IPS-18c (cell line): ENCODE results near the gene OMP.

Experiments
- H3K4me3 ChIP-seq: 2 replicates; pipeline ENCODE4 v1.7.0; 2013; ENCODE audit warnings: low read depth, mild to moderate bottlenecking, low read length, moderate library complexity; ENCODE audit not compliant: insufficient read depth
- H3K9me3 ChIP-seq: one replicate; pipeline ENCODE4 v1.6.1; 2013; ENCODE audit warnings: mild to moderate bottlenecking, low read length, moderate library complexity; ENCODE audit not compliant: control insufficient read depth, insufficient read depth

Gene OMP

DNA sequence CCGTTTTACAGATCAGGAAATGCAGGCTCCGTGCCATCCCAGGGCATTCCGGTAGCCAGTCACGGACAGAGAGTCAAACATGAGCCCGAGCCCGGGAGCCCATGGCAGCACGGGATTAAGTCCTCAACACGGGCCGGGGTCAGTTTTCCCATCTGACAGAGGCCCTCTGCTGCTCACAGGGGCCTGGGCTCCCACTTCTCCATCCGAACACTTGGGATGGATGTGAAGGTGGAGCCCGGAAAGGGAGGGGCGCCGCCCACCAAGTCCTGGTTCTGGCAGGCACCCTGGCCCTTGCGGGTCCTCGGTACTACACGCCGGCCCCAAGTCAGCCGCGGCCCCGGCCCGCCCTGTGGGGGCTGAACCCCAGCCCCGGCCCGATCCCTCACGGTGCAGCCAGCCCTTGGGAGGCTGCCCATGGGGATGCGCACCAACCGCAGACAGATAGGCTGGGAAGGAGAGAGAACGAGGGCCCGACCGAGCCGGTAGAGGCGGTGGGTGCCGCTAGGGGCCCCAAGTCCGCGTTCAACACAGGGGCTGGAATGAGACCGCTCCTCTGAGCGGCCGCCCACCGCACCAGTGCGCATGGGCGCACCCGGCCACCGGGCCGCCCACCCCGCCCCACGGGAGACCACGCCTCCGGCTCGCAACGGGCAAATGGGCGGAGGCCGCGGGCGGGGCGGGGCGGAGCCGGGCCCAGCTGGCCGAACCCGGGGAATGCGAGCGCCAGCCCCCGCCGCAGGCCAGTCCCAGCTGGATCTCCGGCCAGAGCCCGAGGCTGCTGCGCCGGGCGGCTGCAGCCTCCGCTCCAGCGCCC lies 36.2 kb upstream of the OMP start, which contains the start of gene CAPN5:
Gene CAPN5, plus strand, starts transcription at position 743 of the 814 bp plus-strand sequence. CDS start 17,916 bp downstream, outside the sequence.
- Histone ChIP-seq H3K9me3 (no peaks in the 10 kb centered on the region), H3K4me3 (peak within 1 kb of the TSS; percentile 73)

DNA sequence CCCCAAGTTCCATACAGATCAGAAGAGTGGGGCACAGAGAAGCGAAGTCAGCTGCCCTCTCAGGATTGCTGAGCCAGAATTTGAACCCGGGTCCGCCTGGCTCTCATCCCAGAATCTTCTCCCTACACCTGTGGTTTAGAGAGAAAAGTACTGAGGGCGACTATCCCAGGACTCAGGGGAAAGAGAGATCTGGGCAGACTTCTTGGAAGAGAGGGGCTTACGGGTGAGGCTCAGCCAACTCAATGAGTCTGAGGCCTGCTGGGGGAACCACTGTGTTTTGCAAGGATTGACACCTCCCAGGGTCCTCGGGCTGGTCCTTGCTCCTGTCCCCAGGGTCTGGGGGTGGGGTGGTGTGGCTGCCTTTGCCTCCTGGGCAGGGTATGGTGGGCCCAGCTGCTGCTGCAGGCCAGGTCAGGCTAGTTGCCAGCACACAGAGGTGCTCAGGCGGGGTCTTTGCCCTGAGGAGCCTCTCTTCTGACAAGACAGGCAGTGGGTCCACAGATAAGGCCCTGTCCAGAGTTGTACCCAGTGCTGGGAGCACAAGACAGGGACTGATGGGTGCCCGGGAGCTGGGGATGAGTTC lies 34.7 kb upstream of the OMP start:
- H3K9me3 ChIP-seq, result no peaks in the 10 kb centered on the region
- H3K4me3 ChIP-seq, result peak overlapping the region; percentile 73; the same call in 1 of the 2 replicates

DNA sequence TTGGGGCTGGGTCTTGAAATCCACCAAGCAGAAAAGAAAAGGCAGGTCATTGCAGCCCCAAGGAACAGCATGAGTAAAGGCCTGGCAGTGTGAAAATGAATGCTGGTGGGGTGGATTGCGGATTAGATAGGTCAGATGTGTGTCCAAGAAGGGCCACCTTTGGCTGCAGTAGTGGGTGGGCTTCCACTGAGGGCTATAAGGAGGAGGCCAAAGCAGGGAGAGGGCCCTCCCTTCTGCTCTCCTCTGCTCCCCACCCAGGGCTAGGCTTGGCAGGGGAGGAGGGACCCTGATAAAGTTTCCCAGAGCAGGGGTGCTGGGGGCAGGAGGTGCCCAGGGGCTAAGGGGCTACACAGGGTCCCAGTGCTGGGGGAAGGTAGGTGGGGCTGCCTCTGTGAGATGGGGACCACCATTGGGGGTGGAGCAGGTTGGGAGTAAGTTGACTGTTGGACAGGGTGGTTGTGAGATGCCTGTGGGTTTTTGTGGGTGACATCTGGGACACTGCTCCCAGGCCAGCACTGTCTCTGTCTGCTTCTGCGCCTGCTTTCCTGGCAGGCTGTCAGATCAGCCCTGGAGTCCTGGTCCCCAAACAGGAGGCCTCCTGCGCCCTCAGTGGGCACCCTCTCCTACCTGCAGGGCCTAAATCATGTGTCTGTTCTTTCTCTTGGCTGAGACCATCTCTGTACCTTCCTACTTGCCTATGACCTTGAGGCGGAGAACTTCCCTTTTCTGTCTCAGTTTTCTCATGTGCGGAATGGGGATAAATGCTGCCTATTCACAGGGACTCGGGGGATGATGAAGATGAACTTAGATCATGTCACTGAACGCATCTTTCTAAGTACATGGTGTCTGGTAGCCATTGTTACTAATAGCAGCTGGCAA lies 33.9 kb upstream of the OMP start:
- no peak overlapping the region for H3K4me3 ChIP-seq

DNA sequence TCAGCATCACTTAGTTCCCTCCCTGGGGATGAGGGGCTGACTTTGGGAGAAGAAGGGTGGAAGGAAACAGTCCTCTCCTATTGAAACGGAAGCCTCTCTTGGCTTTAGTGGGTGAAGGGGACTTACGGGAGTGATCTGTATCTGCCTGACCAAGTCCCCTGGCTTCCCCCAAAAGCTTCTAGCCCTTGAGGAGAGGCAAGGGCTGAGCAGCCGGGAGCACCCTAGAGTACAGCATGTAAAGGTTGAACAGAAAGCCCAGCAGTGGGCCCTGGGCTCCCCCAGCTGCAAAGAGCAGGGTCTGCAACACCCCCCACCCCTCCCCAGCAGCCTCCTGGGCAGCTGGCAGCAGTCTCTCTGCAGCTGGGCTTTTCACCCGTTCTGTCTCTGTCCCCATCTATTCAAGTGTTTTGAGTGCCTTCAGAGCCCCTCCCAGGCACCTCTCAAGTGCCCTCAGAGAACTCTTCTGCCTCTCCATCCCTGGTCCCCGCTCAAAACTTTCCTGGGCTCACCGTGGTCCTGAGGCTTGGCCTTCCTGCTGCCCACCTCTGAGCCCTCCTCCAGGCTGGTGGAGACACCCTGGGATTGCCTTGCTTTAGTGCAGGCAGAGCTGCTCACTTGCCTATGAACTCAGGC lies 33.2 kb upstream of the OMP start:
- Histone ChIP-seq H3K9me3 (no peaks in the 10 kb centered on the region), H3K4me3 (no peak overlapping the region)

More for the DNA sequence above, 33.9 kb upstream of the OMP start:
- no peaks in the 10 kb centered on the region for H3K9me3 ChIP-seq

DNA sequence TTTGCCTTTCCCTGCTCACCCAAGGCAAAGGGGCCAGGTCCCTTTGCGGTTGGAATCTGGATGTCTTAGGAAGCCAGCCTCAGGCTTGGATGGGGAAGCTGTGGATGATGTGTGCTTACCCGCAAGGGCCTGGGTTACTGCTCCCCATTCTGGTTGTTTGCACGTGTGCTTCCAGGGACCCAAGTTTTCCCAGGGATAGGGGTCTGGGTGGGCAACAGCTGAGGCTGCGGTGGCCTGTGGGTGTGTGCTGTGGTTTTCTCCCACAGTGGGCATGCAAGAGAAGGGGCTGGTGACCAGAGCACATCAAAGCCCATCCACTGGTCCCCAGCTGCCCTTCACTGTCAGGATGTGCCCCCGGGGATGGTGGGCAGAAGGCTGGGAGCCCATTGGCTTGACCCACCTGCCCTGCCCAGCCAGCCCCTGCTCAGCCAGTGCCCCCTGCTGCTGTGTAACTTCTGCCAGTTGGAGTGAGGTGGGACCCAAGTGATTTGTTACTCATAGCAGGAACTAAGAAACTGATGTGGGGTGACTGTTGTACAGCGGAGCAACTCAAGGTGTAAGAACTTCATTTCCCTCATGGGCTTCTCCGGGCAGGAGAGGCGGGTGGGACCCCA lies 32.6 kb upstream of the OMP start:
- no peak overlapping the region for H3K4me3 ChIP-seq
- H3K9me3 ChIP-seq, result no peaks in the 10 kb centered on the region

DNA sequence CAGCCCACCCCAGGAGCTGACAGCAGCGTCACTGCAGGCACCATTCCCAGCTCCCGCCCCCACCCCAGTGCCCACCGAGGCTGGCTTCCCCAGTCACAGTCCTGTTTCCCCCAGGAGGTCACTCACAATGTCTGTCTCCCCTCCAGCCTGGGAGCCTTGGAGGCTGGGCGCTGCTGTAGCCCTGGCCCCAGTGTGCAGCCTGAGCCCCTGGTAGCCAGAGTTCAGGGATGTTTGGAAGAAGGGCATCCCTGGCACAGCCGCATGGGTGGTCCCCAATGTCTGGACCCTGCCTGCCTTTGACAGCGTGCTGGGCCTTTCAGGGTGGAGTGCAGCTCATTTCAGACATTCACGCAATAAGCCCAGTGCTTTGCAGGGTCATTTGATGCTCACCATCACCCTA lies 31.6 kb upstream of the OMP start:
- H3K9me3 ChIP-seq, result no peaks in the 10 kb centered on the region
- H3K4me3 ChIP-seq, result no peak overlapping the region; the same call in 1 of the 2 replicates

DNA sequence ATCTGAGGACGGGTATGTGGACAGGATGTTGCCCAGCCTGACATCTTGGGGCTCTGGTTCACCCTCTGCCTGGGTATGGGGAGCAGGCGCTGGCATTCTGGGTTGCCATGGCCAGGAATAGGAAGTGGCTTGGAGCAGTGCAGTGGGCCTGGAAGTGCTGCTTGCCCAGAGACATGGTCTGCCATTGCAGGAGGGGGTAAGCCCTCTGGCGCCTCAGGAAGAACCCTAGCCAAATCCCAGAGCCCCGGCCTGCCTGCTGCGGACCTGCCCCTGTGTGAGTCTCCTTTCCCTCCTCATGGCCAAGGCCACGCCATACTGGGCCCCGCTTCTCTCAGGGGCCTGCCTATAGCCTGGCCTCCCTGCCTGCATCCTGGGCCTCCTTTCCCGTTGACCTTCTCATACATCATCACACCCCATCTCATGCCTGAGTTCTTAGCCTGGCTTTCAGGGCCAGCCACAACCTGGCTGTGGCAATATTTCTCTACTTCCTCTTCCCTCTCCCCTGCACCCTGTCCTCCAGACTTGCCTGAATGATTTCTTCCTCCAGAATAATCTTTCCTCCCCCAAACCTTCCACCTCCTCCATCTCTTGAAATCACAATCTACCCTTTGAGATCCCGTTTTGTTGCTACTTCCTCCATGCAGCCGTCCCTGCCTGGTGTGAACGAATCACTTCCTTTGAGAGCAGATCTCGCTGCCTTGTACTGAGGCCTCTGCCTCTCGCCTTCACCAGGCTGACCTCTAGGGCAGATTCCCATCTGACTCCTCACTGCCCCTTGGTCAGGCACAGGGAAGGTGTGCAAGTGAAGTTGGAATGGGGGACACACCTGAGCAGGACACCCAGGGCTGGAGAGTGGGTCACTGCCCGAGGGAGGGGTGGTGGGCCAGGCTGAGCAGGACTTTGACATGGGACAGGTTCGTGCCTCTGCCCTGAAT lies 30.7 kb upstream of the OMP start:
- Histone ChIP-seq H3K9me3 (no peaks in the 10 kb centered on the region), H3K4me3 (no peak overlapping the region)

DNA sequence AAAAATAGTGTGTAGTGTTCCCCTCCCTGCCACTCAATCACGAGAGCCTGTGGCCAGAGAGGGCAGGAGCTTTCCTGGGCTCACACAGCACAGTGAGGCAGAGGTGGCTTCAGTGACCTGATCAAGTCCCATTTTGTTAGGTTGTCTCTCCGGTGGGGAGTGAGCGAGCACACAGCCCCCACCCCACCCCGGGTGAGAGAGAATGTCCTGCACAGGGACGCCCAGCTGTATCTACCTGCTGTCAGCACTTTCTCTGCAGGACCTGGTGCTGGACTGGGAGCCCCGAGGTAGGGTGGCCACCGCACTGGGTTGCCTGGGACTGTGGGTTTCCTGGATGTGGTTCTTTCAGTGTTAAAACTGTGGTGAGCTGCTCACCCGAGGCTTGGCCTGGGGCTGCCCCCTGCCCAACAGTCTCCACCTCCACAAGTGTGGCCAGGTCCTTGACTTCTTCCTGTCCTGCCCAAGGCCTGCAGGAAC lies 29.8 kb upstream of the OMP start:
- no peak overlapping the region for H3K4me3 ChIP-seq

DNA sequence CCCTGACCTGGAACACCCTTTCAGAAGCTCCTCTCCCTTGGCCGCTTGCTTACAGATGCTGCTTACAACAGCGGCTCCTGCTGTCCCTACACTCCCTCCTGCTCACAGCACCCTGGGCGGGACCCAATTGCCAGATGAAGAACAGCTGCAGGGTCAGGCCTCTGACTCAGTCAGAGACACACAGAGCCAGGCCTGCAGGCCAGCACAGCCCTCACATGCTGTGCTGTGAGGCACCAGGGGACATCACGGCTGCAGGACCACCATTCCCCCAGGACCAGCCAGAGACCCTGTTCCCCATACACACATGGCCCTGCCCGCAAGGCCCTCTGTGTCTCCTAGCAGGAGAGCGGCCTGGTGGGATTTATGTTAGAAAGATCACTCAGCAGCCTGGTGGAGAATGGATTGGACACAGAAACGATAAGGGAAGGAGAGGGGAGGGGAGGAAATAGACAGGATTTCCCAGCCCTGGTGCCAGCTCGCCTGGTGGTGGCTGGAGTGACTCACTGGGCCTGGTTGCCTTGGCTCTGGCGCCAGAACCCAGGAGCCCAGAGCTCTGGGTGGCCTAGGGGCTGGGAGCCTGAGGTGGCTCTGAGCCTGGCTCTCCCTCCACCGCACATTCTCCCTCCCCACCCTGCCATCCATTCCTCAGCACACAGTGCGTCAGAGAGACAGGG lies 29.2 kb upstream of the OMP start:
- Histone ChIP-seq H3K4me3 (no peak overlapping the region), H3K9me3 (no peaks in the 10 kb centered on the region)

More for the DNA sequence above, 29.8 kb upstream of the OMP start:
- no peaks in the 10 kb centered on the region for H3K9me3 ChIP-seq

DNA sequence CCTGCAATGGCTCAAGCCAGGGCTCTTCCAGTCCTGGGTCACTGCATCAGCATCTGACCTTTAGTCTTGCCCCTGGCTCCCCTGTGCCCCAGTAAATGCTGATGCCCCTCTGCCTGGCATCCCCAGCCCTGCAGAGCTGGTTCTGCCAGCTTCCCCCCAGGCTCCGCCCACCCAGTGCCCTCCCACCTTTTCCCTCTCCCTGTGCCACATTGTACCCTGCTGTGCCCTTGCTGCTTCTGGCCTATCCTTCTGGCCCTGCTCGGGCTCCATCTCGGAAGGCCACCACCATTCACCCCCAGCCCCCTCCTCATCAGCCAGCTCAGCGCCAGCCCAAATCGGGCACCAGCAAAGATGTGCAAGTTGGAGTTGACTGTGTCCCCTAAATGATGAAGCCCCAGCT lies 28.4 kb upstream of the OMP start:
- Histone ChIP-seq H3K4me3 (no peak overlapping the region), H3K9me3 (no peaks in the 10 kb centered on the region)

DNA sequence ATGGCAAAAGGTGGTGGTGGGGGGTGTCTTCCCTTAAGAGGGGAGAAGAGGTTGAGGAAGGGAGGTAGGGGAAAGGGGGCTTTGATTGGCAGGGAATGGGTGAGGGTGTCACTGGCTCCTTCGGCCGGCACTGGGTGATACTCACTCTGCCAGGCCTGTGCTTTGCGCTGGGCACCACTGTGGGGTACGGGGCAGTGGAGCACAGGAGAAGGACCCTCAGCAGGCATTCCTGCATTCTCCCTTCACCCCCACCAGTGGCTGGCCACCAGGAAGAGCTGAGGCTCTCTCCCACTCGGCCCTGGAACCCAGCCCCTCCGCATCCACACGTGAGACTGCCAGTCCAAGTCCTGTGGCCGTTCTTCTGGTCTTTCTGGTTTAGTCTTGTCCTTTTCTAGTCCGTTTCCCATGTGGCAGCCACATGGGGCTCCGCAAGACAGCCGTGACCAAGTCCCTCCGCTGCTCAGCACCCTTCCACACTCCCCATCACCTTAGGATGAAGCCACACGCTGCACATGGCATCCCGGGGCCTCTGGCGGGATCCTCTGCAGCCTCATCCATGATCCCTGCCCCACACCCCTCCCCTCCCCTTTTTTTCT lies 27.9 kb upstream of the OMP start:
- H3K9me3 ChIP-seq, result no peaks in the 10 kb centered on the region
- no peak overlapping the region for H3K4me3 ChIP-seq

DNA sequence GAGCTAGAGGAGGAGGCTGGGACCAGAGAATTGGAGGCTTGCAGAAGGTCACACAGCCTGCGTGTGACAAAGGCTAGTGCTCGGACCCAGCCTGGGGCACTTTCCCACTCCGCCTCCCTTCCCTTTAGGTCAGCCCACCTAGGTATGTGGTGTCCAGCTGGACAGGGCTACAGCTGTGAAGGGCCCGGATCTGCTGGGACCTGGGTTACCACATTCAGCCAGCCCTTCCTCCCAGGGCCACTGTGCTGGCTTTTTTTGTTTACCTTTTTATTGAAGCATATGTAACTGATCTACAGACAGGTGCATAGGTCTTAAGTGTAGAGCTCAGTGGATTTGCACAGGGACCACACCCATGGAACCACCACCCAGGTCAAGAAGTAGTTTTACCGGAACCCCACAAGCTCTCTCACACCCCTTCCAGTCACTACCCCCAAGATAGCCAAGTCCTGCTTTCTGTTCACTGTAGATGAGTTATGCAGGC lies 27.2 kb upstream of the OMP start:
- H3K9me3 ChIP-seq, result no peaks in the 10 kb centered on the region
- no peak overlapping the region for H3K4me3 ChIP-seq

DNA sequence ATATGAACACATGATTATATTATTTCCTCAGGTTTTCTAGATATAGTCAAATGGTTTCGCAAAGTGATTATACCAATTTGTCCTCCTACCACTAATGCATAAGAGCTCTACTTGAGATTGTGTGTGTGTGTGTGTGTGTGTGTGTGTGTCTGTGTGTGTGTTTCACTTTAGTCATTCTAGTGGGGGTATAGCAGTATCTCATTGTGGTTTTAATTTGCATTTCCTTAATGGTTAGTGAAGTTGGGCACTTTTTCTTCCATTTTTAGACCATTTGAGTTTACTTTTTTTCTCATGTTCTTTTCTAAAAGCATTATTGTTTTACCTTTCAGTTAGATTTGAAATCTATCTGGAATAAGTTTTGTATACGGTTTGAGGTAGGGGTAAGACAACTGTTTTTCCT lies 23.0 kb upstream of the OMP start:
- no peaks in the 10 kb centered on the region for H3K9me3 ChIP-seq
- H3K4me3 ChIP-seq, result no peak overlapping the region

DNA sequence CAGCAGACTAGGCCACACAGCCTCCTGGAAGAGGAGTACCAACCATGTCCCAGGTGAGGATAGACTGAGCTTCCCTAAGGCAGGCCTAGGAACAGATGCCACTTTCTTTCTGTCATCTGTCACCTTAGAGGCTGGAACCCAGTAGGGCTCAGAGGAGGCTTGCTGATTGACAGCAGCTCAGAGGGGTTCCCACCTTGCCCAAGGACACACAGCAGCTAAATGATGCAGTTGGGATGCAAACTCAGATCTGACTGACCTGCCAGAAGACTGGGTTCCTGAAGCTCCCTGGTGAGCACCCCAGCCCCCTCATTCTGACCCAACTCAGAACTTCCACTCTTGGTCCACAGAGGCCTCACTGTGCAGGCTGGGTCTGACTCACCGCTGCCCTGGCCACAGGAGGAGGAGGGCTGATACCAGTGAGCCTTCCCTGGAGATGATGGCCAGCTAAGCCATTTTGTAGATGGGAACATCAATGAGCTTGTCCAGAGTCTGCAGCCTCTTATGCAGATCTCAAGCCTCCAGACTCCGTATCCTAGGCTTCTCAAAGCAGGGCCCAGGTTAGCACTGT lies 21.9 kb upstream of the OMP start:
- Histone ChIP-seq H3K9me3 (peaks cover 2% of the 10 kb centered on the region), H3K4me3 (no peak overlapping the region)
